Cardiac muscle cell (in vitro differentiated cells and primary cell): ENCODE data around the gene RAB28. TPM values are rescaled to one million over a fixed set of nuclear protein-coding genes. Genes with fewer than 3 reads are reported as not detected.
"Not testable (repeated sequence)": the region's sequence is repeated elsewhere in the genome, so short reads cannot be mapped to it uniquely, and the experiment has no call there.

ENCODE experiments used
- DNase-seq, 2 donors: peaks; one replicate each; pipeline versions ENCODE4 v3.0.0 to v3.0.0-alpha.2; 2010 to 2017; ENCODE audit warnings: low read depth in 1 of 2, low spot score in 1 of 2
- H3K27ac ChIP-seq: fragments of 200-600 bp; sonication (generic); 2 replicates; pipeline ENCODE4 v1.5.1; 2016
- H3K27me3 ChIP-seq: fragments of 200-600 bp; sonication (generic); 2 replicates; pipeline ENCODE4 v1.6.0; 2016; ENCODE audit warnings: control low read depth
- H3K36me3 ChIP-seq: fragments of 200-600 bp; sonication (generic); 2 replicates; pipeline ENCODE4 v1.5.1; 2016; ENCODE audit warnings: control low read depth
- H3K4me1 ChIP-seq: fragments of 200-600 bp; sonication (generic); 2 replicates; pipeline ENCODE4 v1.8.1; 2017; ENCODE audit warnings: low read depth, mild to moderate bottlenecking, mixed run types
- H3K4me3 ChIP-seq: fragments of 200-600 bp; sonication (generic); 2 replicates; pipeline ENCODE4 v1.5.1; 2016; ENCODE audit warnings: mild to moderate bottlenecking
- H3K9me3 ChIP-seq: fragments of 200-600 bp; sonication (generic); 2 replicates; pipeline ENCODE4 v1.5.1; 2017; ENCODE audit warnings: low read depth, mild to moderate bottlenecking, control low read depth
- polyA plus RNA-seq: library from polyadenylated mRNA; unstranded; fragments of >200 nt; fragmentation: Nextera tagmentation; extraction: Ambion mirVana; gene quantifications from 2 replicates; pipeline ENCODE4 v1.2.1, GENCODE V29; 2016
- total RNA-seq: library from RNA; depleted of rRNA; stranded (reverse); fragments of >200 nt; gene quantifications from 2 replicates; pipeline ENCODE4 v1.2.3, GENCODE V29; 2016
- TF ChIP-seq, protein P1 (sequence below): IDR thresholded peaks from 2 replicates; pipeline ENCODE4 v1.5.1; 2012; ENCODE audit warnings: low read depth, mild to moderate bottlenecking, low read length

RAB28 gene
- total and polyA plus RNA-seq, 2 experiments from 2014 or later: 20.3 to 33.0 TPM

GRCh38 chr4:13427599-13428325 is 56.4 kb downstream of the RAB28 start:
- H3K9me3 ChIP-seq: no peaks in the 10 kb centered on the region
- peak in 1 of 2 donors; percentile 30 for DNase-seq
- H3K4me1 ChIP-seq: peaks cover 15% of the 10 kb centered on the region
- no peak overlapping the region for H3K4me3 ChIP-seq
- TF ChIP-seq, protein P1, sequence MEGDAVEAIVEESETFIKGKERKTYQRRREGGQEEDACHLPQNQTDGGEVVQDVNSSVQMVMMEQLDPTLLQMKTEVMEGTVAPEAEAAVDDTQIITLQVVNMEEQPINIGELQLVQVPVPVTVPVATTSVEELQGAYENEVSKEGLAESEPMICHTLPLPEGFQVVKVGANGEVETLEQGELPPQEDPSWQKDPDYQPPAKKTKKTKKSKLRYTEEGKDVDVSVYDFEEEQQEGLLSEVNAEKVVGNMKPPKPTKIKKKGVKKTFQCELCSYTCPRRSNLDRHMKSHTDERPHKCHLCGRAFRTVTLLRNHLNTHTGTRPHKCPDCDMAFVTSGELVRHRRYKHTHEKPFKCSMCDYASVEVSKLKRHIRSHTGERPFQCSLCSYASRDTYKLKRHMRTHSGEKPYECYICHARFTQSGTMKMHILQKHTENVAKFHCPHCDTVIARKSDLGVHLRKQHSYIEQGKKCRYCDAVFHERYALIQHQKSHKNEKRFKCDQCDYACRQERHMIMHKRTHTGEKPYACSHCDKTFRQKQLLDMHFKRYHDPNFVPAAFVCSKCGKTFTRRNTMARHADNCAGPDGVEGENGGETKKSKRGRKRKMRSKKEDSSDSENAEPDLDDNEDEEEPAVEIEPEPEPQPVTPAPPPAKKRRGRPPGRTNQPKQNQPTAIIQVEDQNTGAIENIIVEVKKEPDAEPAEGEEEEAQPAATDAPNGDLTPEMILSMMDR: no peak
- no peak overlapping the region for H3K27ac ChIP-seq
- no peaks in the 10 kb centered on the region for H3K27me3 ChIP-seq
- H3K36me3 ChIP-seq: no peaks in the 10 kb centered on the region

GRCh38 chr4:13415068-13415785 is 68.9 kb downstream of the RAB28 start:
- Histone ChIP-seq H3K27ac (no peak overlapping the region), H3K9me3 (no peaks in the 10 kb centered on the region), H3K36me3 (no peaks in the 10 kb centered on the region), H3K4me3 (no peak overlapping the region), H3K27me3 (no peaks in the 10 kb centered on the region), H3K4me1 (peaks cover 7% of the 10 kb centered on the region)
- DNase-seq: peak in 1 of 2 donors; percentile 41
- TF ChIP-seq, protein P1: no peak

DNA sequence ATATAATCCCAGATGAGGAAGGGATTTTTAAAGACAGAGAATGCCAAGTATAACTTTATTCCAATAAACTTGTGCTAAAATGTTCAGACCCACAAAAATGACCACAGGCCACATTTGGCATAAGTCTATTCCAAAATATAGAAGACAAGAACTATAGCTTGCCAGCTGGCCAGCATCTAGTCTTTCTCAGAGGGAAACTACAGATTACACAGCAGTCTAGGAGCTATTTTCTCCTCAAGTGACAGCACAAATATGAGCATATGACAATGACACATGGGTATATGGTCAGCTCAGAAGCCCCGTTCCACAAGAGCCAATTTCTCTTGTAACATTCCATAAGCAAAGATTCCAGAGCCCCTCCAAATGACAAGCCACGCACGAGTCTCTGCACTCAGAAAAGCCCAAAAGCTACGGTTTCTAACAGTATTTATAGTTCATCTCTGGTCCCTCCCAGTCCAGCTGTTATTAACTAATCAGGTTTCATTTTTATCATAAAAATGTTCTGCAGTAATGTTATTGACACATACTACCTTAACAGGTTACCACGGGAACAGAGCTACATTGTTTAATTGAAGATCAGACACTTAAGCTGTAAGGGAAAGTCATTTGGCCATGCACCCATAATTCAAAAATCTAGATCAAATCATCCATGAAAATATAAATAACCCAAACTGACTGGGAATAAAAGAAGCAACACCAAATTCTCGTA is 70.3 kb downstream of the RAB28 start:
- Histone ChIP-seq H3K9me3 (no peaks in the 10 kb centered on the region), H3K36me3 (no peaks in the 10 kb centered on the region), H3K4me3 (no peak overlapping the region), H3K4me1 (peaks cover 7% of the 10 kb centered on the region), H3K27ac (no peak overlapping the region), H3K27me3 (no peaks in the 10 kb centered on the region)
- TF ChIP-seq, protein P1: no peak
- peak in 1 of 2 donors; percentile 30 for DNase-seq

GRCh38 chr4:13411942-13412341 is 72.2 kb downstream of the RAB28 start:
- Histone ChIP-seq H3K27me3 (no peaks in the 10 kb centered on the region), H3K4me3 (no peak overlapping the region), H3K27ac (no peak overlapping the region), H3K4me1 (peaks cover 7% of the 10 kb centered on the region), H3K36me3 (no peaks in the 10 kb centered on the region), H3K9me3 (no peaks in the 10 kb centered on the region)
- DNase-seq: no peak
- TF ChIP-seq, protein P1: no peak

DNA sequence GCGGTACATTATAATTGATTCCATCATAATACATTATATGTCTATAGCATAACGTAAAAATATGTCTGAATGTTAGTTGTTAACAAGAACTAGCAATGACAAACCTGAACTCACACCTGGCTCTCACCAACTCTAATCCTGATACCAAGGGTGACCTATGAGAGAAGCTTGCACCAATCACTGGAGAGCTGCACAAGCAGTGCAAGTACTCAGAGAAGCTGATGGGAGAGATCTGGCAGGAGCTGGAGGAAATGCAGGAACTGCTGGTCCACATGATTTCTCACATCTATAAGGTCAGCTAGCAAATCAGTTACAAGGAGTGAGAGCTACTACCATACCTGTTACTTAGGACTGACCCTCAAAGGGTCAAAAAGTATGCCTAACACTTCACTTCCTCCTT is 74.8 kb downstream of the RAB28 start:
- H3K27me3 ChIP-seq: no peaks in the 10 kb centered on the region
- TF ChIP-seq, protein P1: no peak

DNA sequence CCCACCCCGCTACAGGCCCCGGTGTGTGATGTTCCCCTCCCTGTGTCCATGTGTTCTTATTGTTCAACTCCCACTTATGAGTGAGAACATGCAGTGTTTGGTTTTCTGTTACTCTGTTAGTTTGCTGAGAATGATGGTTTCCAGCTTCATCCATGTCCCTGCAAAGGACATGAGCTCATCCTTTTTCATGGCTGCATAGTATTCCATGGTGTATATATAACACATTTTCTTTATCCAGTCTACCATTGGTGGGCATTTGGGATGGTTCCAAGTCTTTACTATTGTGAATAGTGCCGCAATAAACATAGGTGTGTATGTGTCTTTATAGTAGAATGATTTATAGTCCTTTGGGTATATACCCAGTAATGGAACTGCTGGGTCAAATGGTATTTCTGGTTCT is 78.0 kb downstream of the RAB28 start:
- H3K36me3 ChIP-seq, H3K27me3 ChIP-seq, H3K4me1 ChIP-seq, H3K27ac ChIP-seq, DNase-seq, H3K4me3 ChIP-seq, H3K9me3 ChIP-seq: not testable (repeated sequence)

More for the DNA sequence above, 74.8 kb downstream of the RAB28 start:
- no peaks in the 10 kb centered on the region for H3K9me3 ChIP-seq
- no peak for DNase-seq
- H3K36me3 ChIP-seq: no peaks in the 10 kb centered on the region
- H3K4me3 ChIP-seq: no peak overlapping the region
- peaks cover 7% of the 10 kb centered on the region for H3K4me1 ChIP-seq
- no peak overlapping the region for H3K27ac ChIP-seq
